Activated naive CD4-positive, alpha-beta T cell treated with anti-CD3 and anti-CD28 coated beads, Interleukin-2, amount 10 ng/mL, durations not matched to agents 5 hours and 36 hours (primary cell): ENCODE measurements around the gene ARHGAP45. TPM values are rescaled to one million over a fixed set of nuclear protein-coding genes. Genes with fewer than 3 reads are reported as not detected.

ENCODE experiments used
- total RNA-seq, 2 experiments: library from RNA; stranded (reverse); gene quantifications; one replicate each; pipeline ENCODE4 v1.2.3, GENCODE V29; 2021

ARHGAP45 gene, protein sequence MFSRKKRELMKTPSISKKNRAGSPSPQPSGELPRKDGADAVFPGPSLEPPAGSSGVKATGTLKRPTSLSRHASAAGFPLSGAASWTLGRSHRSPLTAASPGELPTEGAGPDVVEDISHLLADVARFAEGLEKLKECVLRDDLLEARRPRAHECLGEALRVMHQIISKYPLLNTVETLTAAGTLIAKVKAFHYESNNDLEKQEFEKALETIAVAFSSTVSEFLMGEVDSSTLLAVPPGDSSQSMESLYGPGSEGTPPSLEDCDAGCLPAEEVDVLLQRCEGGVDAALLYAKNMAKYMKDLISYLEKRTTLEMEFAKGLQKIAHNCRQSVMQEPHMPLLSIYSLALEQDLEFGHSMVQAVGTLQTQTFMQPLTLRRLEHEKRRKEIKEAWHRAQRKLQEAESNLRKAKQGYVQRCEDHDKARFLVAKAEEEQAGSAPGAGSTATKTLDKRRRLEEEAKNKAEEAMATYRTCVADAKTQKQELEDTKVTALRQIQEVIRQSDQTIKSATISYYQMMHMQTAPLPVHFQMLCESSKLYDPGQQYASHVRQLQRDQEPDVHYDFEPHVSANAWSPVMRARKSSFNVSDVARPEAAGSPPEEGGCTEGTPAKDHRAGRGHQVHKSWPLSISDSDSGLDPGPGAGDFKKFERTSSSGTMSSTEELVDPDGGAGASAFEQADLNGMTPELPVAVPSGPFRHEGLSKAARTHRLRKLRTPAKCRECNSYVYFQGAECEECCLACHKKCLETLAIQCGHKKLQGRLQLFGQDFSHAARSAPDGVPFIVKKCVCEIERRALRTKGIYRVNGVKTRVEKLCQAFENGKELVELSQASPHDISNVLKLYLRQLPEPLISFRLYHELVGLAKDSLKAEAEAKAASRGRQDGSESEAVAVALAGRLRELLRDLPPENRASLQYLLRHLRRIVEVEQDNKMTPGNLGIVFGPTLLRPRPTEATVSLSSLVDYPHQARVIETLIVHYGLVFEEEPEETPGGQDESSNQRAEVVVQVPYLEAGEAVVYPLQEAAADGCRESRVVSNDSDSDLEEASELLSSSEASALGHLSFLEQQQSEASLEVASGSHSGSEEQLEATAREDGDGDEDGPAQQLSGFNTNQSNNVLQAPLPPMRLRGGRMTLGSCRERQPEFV
- 100 to 1,000 TPM; 537 to 556 TPM for total RNA-seq

GRCh38 chr19:1066748-1067340 lies at the start of gene ARHGAP45:
TSS of gene ARHGAP45 (plus strand) at chr19:1067167. CDS start at chr19:1067406, 239 bp downstream.

GRCh38 chr19:1020868-1021425 lies 46.0 kb upstream of the ARHGAP45 start, which contains the start of gene TMEM259:
TSS of gene TMEM259 (minus strand) at chr19:1021123. CDS start at chr19:1020996, 127 bp downstream.

DNA sequence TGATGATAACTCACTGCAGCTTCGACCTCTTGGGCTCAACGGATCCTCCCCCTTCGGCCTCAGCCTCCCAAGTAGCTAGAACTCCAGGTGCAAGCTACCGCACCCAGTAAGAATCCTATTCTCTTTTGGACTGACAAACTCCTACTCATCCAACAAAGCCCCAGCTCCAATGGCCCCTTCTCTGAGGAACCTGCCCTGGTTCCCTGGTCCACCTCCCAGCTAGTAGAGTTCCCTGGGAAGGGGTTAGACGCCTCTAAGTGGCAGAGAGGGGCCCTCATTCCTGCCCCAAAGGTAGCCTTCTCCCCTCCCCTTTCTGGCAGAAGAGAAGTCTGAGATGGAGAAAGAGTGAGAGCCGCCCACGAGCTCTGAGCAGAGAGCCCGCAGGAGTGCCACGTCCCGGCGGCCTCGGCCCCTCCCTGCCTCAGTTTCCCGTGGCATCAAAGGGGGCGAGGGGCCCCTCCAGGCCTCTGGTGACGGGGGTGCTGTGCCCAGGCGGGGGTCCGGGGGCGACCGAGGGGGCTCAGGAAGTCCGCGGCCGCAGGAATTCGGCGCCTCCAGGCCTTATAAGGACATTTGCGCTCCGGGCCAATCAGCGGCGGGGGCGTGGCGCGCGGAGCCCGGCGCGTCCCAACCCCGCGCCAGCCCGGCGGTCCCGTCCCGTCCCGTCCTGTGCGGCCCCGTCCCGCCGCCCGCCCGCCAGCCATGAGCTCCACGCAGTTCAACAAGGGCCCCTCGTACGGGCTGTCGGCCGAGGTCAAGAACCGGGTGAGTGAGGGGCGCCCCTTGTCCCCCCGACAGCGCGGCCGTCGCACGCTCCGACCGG lies 40.8 kb upstream of the ARHGAP45 start, which contains the start of gene CNN2:
TSS of gene CNN2 (plus strand) at position 649 of the 823 bp plus-strand sequence. CDS start at position 703, 54 bp downstream.

GRCh38 chr19:1039646-1040475 lies 27.1 kb upstream of the ARHGAP45 start, which contains the start of gene ABCA7:
TSS of gene ABCA7 (plus strand) at chr19:1040107. CDS start at chr19:1041362, 1,255 bp downstream.

GRCh38 chr19:1094978-1095701 lies 28.2 kb downstream of the ARHGAP45 start, which contains the start of gene POLR2E:
TSS of gene POLR2E (minus strand) at chr19:1095375. CDS start at chr19:1095315, 60 bp downstream.

GRCh38 chr19:1103708-1104310 lies 36.8 kb downstream of the ARHGAP45 start, which contains the start of gene GPX4:
TSS of gene GPX4 (plus strand) at chr19:1103994. CDS start at chr19:1104044, 50 bp downstream.

Other genes with a start within 250 kb of the ARHGAP45 start
- gene PLPPR3, start 245.2 kb upstream of the ARHGAP45 start, total RNA-seq = not detected
- not detected for gene AZU1, start 239.3 kb upstream of the ARHGAP45 start, total RNA-seq
- gene PRTN3, start 226.2 kb upstream of the ARHGAP45 start, total RNA-seq = not detected
- gene ELANE, start 214.9 kb upstream of the ARHGAP45 start, total RNA-seq = not detected
- gene CFD, start 207.5 kb upstream of the ARHGAP45 start, total RNA-seq = 1 to 10 TPM; 3.4 to 3.6 TPM
- gene MED16, start 174.0 kb upstream of the ARHGAP45 start, total RNA-seq = 10 to 100 TPM; 60.6 to 64.3 TPM
- not detected for gene RNU6-9, start 173.7 kb upstream of the ARHGAP45 start, total RNA-seq
- gene R3HDM4, start 153.9 kb upstream of the ARHGAP45 start, total RNA-seq = 100 to 1,000 TPM; 122 to 128 TPM
- 1 to 10 TPM; 2.5 to 3.1 TPM for gene KISS1R, start 149.8 kb upstream of the ARHGAP45 start, total RNA-seq
- 10 to 100 TPM; 30.3 to 30.7 TPM for gene ARID3A, start 141.1 kb upstream of the ARHGAP45 start, total RNA-seq
- gene WDR18, start 82.8 kb upstream of the ARHGAP45 start, total RNA-seq = 10 to 100 TPM; 47.6 to 48.1 TPM
- gene GRIN3B, start 66.7 kb upstream of the ARHGAP45 start, total RNA-seq = under 1 TPM in 1 of 2 experiments, not detected in 1; 0.14 TPM
- 100 to 1,000 TPM; 174 to 176 TPM for gene TMEM259, start 46.0 kb upstream of the ARHGAP45 start, total RNA-seq
- not detected for gene RNU6-2, start 45.6 kb upstream of the ARHGAP45 start, total RNA-seq
- 100 to 1,000 TPM; 504 to 515 TPM for gene CNN2, start 40.6 kb upstream of the ARHGAP45 start, total RNA-seq
- gene ABCA7, start 27.1 kb upstream of the ARHGAP45 start, total RNA-seq = 100 to 1,000 TPM; 100 to 105 TPM
- 100 to 1,000 TPM; 115 to 121 TPM for gene POLR2E, start 28.2 kb downstream of the ARHGAP45 start, total RNA-seq
- 100 to 1,000 TPM; 163 to 168 TPM for gene GPX4, start 36.8 kb downstream of the ARHGAP45 start, total RNA-seq
- gene SBNO2, start 107.1 kb downstream of the ARHGAP45 start, total RNA-seq = 10 to 100 TPM; 95.4 to 95.8 TPM
- 10 to 100 TPM; 73.7 to 77.1 TPM for gene STK11, start 138.6 kb downstream of the ARHGAP45 start, total RNA-seq
- gene CBARP, start 170.8 kb downstream of the ARHGAP45 start, total RNA-seq = under 1 TPM; 0.08 to 0.10 TPM
- gene ATP5F1D, start 174.6 kb downstream of the ARHGAP45 start, total RNA-seq = 100 to 1,000 TPM; 156 TPM
- gene MIDN, start 181.4 kb downstream of the ARHGAP45 start, total RNA-seq = 10 to 100 TPM; 60.2 to 62.3 TPM
- 100 to 1,000 TPM; 220 to 233 TPM for gene CIRBP, start 202.2 kb downstream of the ARHGAP45 start, total RNA-seq
- gene FAM174C, start 208.4 kb downstream of the ARHGAP45 start, total RNA-seq = 10 to 100 TPM; 50.5 to 51.2 TPM
- gene EFNA2, start 218.7 kb downstream of the ARHGAP45 start, total RNA-seq = not detected